GM19238 (cell line): ENCODE data around the gene RAI1.
A peak's percentile ranks its signal among the peaks of the same experiment; 100 is the strongest.

ENCODE experiments used
- DNase-seq: peaks from one replicate; pipeline ENCODE4 v3.0.0; 2011; ENCODE audit warnings: low spot score; ENCODE audit not compliant: insufficient read length

RAI1 gene

GRCh38 chr17:17718251-17718650, 37.0 kb downstream of the RAI1 start:
- no peak for DNase-seq

GRCh38 chr17:17719199-17719940, 38.1 kb downstream of the RAI1 start:
- DNase-seq, result no peak

DNA sequence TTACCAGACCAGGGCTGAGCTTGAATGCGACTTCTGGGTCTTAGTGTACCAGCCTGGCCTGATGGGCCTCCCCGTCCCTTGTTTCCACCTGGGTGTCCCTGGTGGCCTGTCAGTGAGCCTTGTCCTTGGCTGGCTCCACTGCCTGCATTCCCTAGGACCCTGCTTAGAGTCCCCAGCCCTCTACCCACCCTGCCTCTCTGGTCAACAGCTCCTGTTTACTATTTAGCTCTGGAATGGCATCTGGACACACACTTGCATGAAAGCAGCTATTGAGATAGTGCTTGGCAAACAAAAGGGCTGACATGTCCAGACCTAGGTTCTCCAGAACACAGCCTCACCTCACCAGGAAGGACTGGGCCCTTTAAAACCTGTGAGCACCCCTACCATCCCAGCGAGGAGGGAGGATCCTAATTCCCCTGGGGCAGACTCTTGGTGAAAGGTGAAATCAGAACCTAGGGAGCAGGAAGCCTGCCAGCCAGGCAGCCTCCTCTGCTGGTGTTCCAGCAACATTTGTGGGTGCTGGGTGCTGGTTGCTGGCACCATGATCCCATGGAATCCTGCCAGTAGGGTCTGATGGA, 38.8 kb downstream of the RAI1 start:
- no peak for DNase-seq

DNA sequence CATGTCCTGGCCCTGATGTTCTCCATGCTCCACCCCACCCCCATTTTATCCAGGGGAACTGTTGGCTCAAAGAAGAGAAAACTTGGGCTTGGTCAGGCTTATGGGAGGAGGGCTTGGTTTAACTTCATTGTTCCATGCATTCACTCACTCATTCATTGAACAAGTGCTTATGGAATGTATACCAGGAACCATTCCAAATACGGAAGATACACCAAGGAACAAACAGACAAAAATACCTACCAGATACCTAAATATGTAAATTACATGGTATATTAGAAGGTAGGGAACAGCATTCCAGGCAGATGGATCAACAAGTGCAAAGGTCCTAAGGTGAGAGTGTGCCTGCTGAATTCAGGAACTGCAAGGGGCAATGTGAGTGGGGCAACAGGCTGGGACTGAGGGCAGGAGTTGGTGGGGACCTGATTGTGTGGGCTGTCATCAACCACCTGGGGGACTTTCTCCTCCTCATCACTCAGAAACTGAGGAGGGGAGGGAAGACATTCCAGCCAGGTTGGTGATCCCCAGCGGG, 39.9 kb downstream of the RAI1 start:
- no peak for DNase-seq

DNA sequence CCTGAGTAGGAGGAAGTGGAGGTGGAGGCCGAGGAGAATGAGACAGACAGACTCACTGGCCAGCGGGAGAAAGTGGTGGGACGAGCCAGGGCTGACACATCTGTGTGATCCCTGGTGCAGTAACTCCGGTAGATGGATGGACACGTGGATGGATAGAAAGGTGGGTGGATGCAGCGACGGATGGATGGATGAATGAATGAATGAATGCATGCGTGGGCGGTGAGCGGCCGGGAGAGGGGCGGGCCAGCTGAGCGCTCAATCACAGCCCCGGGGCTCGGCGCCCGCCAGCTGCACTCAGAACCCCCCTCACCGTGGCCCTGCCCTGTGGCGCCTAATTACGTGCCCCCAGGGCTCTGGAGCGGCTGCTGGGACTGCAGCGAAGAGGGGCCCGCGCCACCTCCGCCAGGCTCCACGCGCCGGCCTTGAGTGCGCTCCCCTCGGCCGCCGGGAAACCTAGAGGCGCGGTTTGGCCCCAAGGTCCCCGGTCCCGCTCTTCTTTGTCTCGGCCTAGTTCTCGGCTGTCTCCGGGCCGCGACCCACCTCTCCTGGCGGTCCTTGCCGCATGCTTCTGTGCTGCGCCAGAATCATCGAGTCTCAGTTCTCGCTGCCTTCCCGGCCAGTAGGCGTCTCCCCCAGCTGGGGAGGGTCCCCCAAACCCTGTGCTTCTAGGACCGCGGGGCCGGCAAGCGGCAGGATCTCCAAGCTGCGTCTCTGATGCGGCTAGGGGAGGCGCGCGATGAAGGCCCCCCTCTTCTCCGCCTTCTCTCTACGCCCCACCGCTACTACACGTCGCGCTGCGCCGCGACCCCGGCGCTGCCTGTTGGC, 41.0 kb downstream of the RAI1 start:
- DNase-seq, result no peak

DNA sequence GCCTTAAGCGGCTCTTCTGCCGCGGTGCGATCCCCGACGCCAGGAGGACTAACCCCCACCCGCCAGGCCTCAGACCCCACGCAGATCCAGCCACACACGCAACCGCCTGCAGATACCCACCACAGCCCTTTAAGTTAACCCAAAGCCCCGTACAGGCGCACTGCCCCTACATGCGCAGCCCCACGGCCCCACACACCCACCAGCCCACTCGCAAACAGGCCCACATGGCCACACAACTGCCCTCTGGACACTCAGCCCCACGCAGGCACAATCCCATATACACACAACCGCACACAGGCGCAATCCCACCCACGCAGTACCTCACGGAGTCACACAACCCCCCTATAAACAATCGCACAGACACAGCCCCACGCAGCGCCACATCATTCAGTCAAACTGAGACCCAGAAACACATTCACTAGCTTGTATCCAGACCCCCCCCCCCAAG, 41.7 kb downstream of the RAI1 start:
- no peak for DNase-seq

GRCh38 chr17:17723354-17724261, 42.4 kb downstream of the RAI1 start:
- DNase-seq, result peak; percentile 67

DNA sequence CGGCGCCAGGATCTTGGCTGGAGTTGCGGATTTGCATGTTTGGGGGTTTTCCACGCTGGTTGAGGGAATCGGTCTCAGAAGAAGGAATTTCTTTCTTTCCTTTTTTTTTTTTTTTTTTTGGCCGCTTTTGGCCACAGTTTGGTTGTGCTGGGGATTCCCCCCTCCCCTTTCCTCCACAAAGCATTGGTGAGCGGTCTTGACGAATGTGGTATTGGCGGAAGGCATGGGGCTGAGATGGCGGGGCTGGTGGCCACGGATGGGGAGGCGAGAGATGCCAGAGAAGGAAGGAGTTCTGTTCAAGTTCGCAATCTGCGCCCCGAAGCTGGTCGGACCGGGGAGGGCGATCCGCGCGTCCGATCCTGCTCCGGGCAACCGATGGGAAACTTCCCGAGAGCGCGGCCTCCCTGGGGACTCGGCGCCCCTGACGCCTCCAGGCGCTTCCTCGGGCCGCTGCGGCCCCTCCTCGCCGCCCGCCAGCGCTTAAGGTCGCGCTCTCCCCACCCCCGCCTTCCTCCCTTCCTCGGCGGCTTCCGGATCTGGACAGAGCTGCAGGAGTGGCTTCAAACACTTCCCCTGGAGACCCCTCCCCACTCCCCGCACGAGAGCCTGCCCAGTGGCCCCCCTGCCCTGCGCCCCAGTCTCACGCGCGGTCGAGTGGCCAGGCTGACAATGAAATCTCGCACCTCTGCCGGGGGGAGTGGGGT, 43.2 kb downstream of the RAI1 start:
- DNase-seq, result peak; percentile 80

- no peak for DNase-seq
These were observed 43.9 kb downstream of the RAI1 start for GRCh38 chr17:17725011-17725751.

- DNase-seq, result no peak
These were observed 44.6 kb downstream of the RAI1 start for GRCh38 chr17:17725752-17726457.

DNA sequence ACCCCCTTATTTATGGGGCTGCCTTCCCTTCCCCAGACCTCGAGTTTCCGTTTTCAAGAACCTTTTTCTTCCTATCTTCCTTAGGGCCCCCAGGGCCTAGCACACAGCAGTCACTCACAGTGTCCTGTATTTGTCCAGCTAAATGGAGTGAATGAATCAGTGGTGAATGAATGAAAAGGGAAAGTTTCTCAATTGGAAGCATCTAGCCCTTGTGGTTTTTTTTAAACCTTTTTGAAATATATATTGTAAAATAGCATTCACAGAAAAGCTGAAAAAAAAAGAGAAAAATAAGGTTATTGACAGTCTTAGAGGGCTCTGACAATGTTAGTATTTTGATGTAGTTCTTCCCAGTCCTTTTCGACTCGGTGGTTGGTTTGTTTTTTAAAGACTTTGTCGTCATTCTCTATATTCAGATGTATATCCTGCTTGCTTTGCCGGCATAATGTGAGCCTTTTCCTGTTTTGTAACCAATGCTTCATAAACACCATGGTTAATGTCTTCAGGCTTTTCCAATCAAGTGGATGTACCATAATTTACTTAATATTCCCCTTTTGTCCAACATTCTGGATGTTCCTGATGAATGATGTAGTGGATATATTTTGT, 45.3 kb downstream of the RAI1 start:
- DNase-seq, result no peak

GRCh38 chr17:17727111-17727659, 45.9 kb downstream of the RAI1 start:
- no peak for DNase-seq

DNA sequence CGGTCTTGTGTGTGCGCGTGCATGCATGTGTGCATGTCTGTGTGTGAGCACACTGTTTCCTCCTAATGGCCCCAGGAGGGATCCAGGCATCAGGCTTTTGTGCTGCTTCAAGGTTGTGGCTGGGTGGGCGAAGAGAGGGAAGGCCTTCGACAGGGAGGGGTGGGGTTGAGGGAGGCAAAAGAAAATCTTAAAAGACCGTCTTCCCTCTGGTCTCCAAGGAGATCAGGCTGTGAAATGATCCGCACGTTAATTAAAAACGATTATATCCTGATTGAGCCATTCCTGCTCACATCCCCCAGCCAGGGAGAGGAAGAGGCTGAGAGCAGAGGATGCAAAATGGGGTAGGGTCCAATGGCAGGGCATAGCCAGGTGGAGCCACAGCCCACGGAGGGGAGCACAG, 46.9 kb downstream of the RAI1 start:
- no peak for DNase-seq

GRCh38 chr17:17728550-17729251, 47.4 kb downstream of the RAI1 start:
- DNase-seq, result no peak

DNA sequence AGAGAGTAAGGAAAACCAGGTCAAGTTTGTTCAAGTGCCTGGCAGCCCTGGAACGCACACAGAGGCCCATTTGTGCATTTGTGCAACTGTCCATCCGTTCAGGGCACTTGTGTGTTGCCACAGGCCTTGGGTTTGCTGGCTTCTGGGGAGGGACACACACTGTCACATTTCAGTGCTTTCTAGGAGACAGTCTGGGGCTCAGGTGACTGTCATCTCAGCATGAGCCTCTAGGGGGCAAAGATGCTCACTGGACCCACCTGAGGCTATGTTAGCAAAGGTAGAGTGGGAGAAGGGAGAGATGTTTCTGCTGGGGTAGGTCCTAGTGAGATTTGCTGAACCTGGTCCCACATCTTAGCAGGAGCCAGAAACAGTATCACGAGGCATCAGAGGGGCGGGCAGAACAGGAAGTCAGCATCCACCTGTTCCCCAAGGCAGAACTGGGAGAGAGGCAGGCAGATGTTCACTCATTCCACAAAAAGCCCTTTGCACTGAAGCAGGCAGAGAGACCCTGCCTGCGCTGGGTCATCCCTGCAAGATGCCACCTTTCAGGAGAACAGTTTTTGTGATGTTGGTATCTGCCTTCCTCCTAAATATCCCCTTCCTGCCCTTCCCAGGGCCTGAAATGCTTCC, 48.5 kb downstream of the RAI1 start:
- no peak for DNase-seq

- no peak for DNase-seq
These were observed 49.1 kb downstream of the RAI1 start for GRCh38 chr17:17730250-17730935.

DNA sequence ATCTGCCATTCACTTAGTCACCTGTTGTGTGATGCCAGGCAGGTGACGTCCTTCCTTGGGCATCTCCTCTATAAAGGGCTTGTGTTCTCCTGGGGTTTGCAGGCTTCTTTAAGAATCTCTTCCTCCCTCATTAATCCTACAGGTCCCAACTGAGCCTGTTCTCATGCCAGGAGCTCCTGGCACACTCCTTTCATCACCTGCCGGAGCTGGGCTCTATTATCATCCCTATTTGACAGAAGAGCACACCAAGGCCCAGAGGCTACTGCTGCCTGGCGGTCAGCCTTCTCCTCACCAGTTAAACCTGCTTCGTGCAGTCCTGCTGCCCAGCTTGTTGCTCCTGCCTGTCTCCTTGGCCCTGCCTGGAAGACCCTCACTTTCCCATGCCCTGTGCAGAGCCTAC, 51.2 kb downstream of the RAI1 start:
- no peak for DNase-seq
